SU-DHL-6 (cell line): ENCODE results near the gene GINS1.

ENCODE experiments used
- H2AFZ ChIP-seq: fragments of 200-600 bp; sonication (generic); 2 replicates; pipeline ENCODE4 v1.6.1; 2014; ENCODE audit warnings: low read depth, mild to moderate bottlenecking, moderate library complexity, mixed read lengths, antibody characterized with exemption, low read length; ENCODE audit not compliant: severe bottlenecking
- H3F3A ChIP-seq: fragments of 200-600 bp; shearing (Covaris generic); 2 replicates; pipeline ENCODE4 v1.6.0; 2016; ENCODE audit warnings: antibody characterized with exemption, mild to moderate bottlenecking; ENCODE audit not compliant: insufficient read depth
- H3K27ac ChIP-seq: fragments of 200-600 bp; sonication (generic); 2 replicates; pipeline ENCODE4 v1.5.1; 2016; ENCODE audit warnings: low read depth, mild to moderate bottlenecking, low read length, moderate library complexity, mixed read lengths
- H3K27me3 ChIP-seq: fragments of 200-600 bp; sonication (generic), shearing (Covaris generic); 2 replicates; pipeline ENCODE4 v1.6.0; 2014; ENCODE audit warnings: mild to moderate bottlenecking, low read length
- H3K36me3 ChIP-seq: fragments of 200-600 bp; sonication (generic); 2 replicates; pipeline ENCODE4 v1.6.1; 2014; ENCODE audit warnings: mild to moderate bottlenecking, low read length, mixed read lengths
- H3K4me2 ChIP-seq: fragments of 300-600, 200-600 bp; shearing (Covaris generic), sonication (generic); 2 replicates; pipeline ENCODE4 v1.6.0; 2014; ENCODE audit warnings: low read length, low read depth, mild to moderate bottlenecking; ENCODE audit not compliant: poor library complexity, severe bottlenecking
- H3K4me3 ChIP-seq: fragments of 200-600 bp; sonication (generic); 2 replicates; pipeline ENCODE4 v1.5.1; 2014; ENCODE audit warnings: antibody characterized with exemption, low read length, mild to moderate bottlenecking, mixed read lengths; ENCODE audit not compliant: insufficient read depth, poor library complexity, severe bottlenecking
- H3K79me2 ChIP-seq: fragments of 200-600 bp; sonication (generic); 2 replicates; pipeline ENCODE4 v1.6.1; 2014; ENCODE audit warnings: mild to moderate bottlenecking, low read length, moderate library complexity; ENCODE audit not compliant: insufficient read depth
- H3K9ac ChIP-seq: fragments of 200-600 bp; sonication (generic); 2 replicates; pipeline ENCODE4 v1.7.0; 2014; ENCODE audit warnings: mild to moderate bottlenecking, low read length
- H3K9me2 ChIP-seq: fragments of 200-600 bp; sonication (generic); replicated peaks from 2 replicates; pipeline ENCODE4 v1.6.1; 2014; ENCODE audit warnings: low read length; ENCODE audit not compliant: insufficient read depth
- H3K9me3 ChIP-seq: fragments of 200-600 bp; sonication (generic); 2 replicates; pipeline ENCODE4 v1.6.1; 2014; ENCODE audit warnings: low read length, mixed read lengths; ENCODE audit not compliant: insufficient read depth
- H4K20me1 ChIP-seq: fragments of 200-600 bp; sonication (generic); 2 replicates; pipeline ENCODE4 v1.6.1; 2014; ENCODE audit warnings: low read depth, mild to moderate bottlenecking, antibody characterized with exemption, low read length, moderate library complexity, mixed read lengths
- EZH2phosphoT487 ChIP-seq: fragments of 200-600 bp; sonication (generic), shearing (Covaris generic); conservative IDR thresholded peaks from 2 replicates; pipeline ENCODE4 v1.6.1; 2018; ENCODE audit warnings: mild to moderate bottlenecking, antibody characterized with exemption, low read length, moderate library complexity, mixed read lengths
- TF ChIP-seq, protein P1 (sequence below): fragments of 200-600 bp; sonication (generic); IDR thresholded peaks from one replicate; pipeline ENCODE4 v1.5.1; 2017; ENCODE audit warnings: antibody characterized with exemption, mild to moderate bottlenecking, low read length, moderate library complexity; ENCODE audit not compliant: insufficient read depth, poor library complexity, severe bottlenecking

GINS1 gene

DNA sequence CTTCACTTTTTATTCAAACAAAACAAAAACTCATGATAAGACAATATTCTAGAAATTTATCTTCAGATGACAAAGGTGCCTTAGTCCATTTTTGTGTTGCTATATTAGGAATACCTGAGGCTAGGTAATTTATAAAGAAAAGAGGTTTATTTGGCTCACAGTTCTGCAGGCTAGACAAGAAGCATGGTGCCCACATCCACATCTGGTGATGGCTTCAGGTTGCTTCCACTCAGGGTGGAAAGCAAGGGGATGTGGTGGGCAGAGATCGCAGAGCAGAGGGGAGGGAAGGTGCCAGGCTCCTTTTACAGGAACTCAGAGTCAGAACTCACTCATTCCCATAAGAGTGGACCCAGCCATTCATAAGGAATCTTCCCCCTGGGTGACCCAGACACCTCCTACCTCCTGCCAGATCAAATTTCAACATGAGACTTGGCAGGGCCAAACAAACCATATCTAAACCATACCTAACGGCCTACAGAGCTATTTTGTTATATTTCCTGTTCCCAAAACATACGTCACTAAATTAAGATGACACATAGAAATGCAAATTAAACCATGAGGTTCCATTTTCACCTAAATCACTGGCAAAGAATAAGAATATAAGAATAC is 43.2 kb upstream of the GINS1 start:
- Histone ChIP-seq H3F3A (no peaks in the 10 kb centered on the region), H2AFZ (no peak overlapping the region), H3K36me3 (no peaks in the 10 kb centered on the region), H3K9me2 (no peaks in the 10 kb centered on the region), H3K4me2 (no peak overlapping the region), H3K27ac (no peak overlapping the region), H3K27me3 (no peaks in the 10 kb centered on the region), H3K9me3 (no peaks in the 10 kb centered on the region), H3K4me3 (no peak overlapping the region), H3K79me2 (no peaks in the 10 kb centered on the region), H3K9ac (no peak overlapping the region), H4K20me1 (no peaks in the 10 kb centered on the region)
- TF ChIP-seq EZH2phosphoT487 = no peak
- TF ChIP-seq, protein P1, sequence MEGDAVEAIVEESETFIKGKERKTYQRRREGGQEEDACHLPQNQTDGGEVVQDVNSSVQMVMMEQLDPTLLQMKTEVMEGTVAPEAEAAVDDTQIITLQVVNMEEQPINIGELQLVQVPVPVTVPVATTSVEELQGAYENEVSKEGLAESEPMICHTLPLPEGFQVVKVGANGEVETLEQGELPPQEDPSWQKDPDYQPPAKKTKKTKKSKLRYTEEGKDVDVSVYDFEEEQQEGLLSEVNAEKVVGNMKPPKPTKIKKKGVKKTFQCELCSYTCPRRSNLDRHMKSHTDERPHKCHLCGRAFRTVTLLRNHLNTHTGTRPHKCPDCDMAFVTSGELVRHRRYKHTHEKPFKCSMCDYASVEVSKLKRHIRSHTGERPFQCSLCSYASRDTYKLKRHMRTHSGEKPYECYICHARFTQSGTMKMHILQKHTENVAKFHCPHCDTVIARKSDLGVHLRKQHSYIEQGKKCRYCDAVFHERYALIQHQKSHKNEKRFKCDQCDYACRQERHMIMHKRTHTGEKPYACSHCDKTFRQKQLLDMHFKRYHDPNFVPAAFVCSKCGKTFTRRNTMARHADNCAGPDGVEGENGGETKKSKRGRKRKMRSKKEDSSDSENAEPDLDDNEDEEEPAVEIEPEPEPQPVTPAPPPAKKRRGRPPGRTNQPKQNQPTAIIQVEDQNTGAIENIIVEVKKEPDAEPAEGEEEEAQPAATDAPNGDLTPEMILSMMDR = no peak

DNA sequence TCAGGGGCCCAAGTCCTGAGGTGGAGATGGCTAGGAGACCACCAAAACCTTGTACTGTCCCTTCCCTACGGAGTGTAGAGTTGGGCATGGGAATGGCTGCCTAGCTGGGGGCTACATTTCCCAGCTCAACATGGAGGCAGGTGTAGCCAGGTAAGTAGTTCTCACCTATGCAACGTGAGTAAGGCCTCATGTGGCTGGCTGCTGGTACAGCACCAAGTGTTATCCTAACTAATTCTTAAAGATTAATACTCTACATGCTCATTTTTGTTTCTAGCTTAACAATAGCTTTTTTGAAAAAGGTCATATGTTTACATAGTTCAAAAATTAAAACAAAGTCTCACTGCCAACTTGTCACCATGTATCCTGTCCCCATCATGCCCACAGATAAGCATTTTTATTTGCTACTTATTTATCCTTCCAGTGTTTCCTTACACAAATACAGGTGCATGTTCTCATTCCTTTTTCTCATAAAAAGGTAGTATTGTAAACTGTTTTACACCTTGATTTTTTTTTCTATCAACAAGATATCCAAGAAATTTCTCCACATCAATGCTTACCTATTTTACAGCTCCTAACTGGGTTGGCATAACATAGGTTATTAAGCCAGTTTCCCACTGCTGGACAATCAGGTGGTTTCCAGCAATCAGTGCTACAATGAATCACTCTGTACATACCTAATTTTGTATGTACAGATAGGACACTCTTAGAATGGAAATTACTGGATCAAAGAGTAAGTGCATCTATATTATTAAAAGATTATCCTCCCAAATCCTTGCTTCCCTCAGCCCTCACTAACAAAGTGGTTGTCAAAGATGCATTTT is 42.4 kb upstream of the GINS1 start:
- H3K4me3 ChIP-seq = no peak overlapping the region
- no peak for TF ChIP-seq EZH2phosphoT487
- TF ChIP-seq, protein P1 = no peak
- H3K4me2 ChIP-seq = no peak overlapping the region
- H3K9me2 ChIP-seq = no peaks in the 10 kb centered on the region
- no peak overlapping the region for H3K27ac ChIP-seq
- no peaks in the 10 kb centered on the region for H3K79me2 ChIP-seq
- no peaks in the 10 kb centered on the region for H3K9me3 ChIP-seq
- H3K27me3 ChIP-seq = no peaks in the 10 kb centered on the region
- no peak overlapping the region for H3K9ac ChIP-seq
- H4K20me1 ChIP-seq = no peaks in the 10 kb centered on the region
- H3F3A ChIP-seq = no peaks in the 10 kb centered on the region
- no peak overlapping the region for H2AFZ ChIP-seq
- no peaks in the 10 kb centered on the region for H3K36me3 ChIP-seq

DNA sequence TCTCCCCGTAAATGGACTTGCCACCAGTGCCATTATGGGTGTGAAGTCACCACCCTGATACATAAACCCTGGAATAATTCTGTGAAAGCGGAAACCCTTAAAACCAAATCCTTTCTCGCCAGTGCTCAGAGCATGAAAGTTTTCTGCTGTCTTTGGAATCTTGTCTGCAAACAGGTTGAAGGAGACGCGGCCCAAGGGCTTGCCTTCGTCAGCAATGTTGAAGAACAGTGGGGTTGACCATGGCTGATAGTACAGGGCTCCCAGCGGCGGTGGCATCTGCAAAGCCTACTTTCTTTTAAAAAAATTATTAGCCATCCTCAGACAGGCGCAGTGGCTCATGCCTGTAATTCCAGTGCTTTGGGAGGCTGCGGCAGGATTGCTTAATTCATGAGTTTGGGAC is 38.9 kb upstream of the GINS1 start:
- Histone ChIP-seq H3K4me2 (no peak overlapping the region), H3K9ac (no peak overlapping the region), H4K20me1 (no peaks in the 10 kb centered on the region), H3K9me3 (no peaks in the 10 kb centered on the region), H3K27me3 (no peaks in the 10 kb centered on the region), H3K79me2 (no peaks in the 10 kb centered on the region), H3K36me3 (no peaks in the 10 kb centered on the region), H2AFZ (no peak overlapping the region), H3K4me3 (no peak overlapping the region), H3F3A (no peaks in the 10 kb centered on the region), H3K9me2 (no peaks in the 10 kb centered on the region), H3K27ac (no peak overlapping the region)
- TF ChIP-seq, protein P1 = no peak
- no peak for TF ChIP-seq EZH2phosphoT487
